Measurements from ENCODE around the gene PGRMC2.
A peak's percentile ranks its signal among the peaks of the same experiment; 100 is the strongest.

The PGRMC2 gene

GRCh38 chr4:128287141-128287870, at the start of gene PGRMC2:
Gene PGRMC2 (minus strand): TSS chr4:128287813. CDS start chr4:128287790, 23 bp downstream.
- Mint-ChIP-seq H3K4me1 (ENCODE audit: low read depth) (peaks cover 31% of the 10 kb centered on the region), H3K4me3 (peak within 1 kb of the TSS; percentile 84), H3K27ac (peak within 1 kb of the TSS; percentile 93), H3K27me3 (ENCODE audit: low read depth) (no peaks in the 10 kb centered on the region), H3K9me3 (no peaks in the 10 kb centered on the region), H3K36me3 (ENCODE audit: low read depth) (peaks cover 24% of the 10 kb centered on the region)
- DNase-seq (ENCODE audit: low spot score) = no peak

- Mint-ChIP-seq H3K4me3 (no peak overlapping the region), H3K9me3 (no peaks in the 10 kb centered on the region), H3K27me3 (ENCODE audit: low read depth) (no peaks in the 10 kb centered on the region), H3K27ac (no peak overlapping the region), H3K4me1 (ENCODE audit: low read depth) (no peaks in the 10 kb centered on the region), H3K36me3 (ENCODE audit: low read depth) (no peaks in the 10 kb centered on the region)
- no peak for DNase-seq (ENCODE audit: low spot score)
Measured at GRCh38 chr4:128335541-128335940, 47.9 kb upstream of the PGRMC2 start.

- H3K27me3 Mint-ChIP-seq (ENCODE audit: low read depth) = no peaks in the 10 kb centered on the region
- no peaks in the 10 kb centered on the region for H3K9me3 Mint-ChIP-seq
- H3K36me3 Mint-ChIP-seq (ENCODE audit: low read depth) = no peaks in the 10 kb centered on the region
- no peaks in the 10 kb centered on the region for H3K4me1 Mint-ChIP-seq (ENCODE audit: low read depth)
- H3K4me3 Mint-ChIP-seq = no peak overlapping the region
- H3K27ac Mint-ChIP-seq = no peak overlapping the region
- no peak for DNase-seq (ENCODE audit: low spot score)
Measured at GRCh38 chr4:128334256-128334655, 46.6 kb upstream of the PGRMC2 start.

GRCh38 chr4:128333309-128334018, 45.9 kb upstream of the PGRMC2 start:
- no peaks in the 10 kb centered on the region for H3K27me3 Mint-ChIP-seq (ENCODE audit: low read depth)
- no peaks in the 10 kb centered on the region for H3K9me3 Mint-ChIP-seq
- H3K27ac Mint-ChIP-seq = no peak overlapping the region
- no peak overlapping the region for H3K4me3 Mint-ChIP-seq
- no peaks in the 10 kb centered on the region for H3K36me3 Mint-ChIP-seq (ENCODE audit: low read depth)
- DNase-seq (ENCODE audit: low spot score) = no peak
- H3K4me1 Mint-ChIP-seq (ENCODE audit: low read depth) = no peaks in the 10 kb centered on the region

- Mint-ChIP-seq H3K27me3 (ENCODE audit: low read depth) (no peaks in the 10 kb centered on the region), H3K27ac (no peak overlapping the region), H3K36me3 (ENCODE audit: low read depth) (no peaks in the 10 kb centered on the region), H3K4me1 (ENCODE audit: low read depth) (no peaks in the 10 kb centered on the region), H3K9me3 (no peaks in the 10 kb centered on the region), H3K4me3 (no peak overlapping the region)
- no peak for DNase-seq (ENCODE audit: low spot score)
Measured at GRCh38 chr4:128332081-128332480, 44.5 kb upstream of the PGRMC2 start.

GRCh38 chr4:128329638-128330037, 42.0 kb upstream of the PGRMC2 start:
- H3K4me1 Mint-ChIP-seq (ENCODE audit: low read depth) = no peaks in the 10 kb centered on the region
- DNase-seq (ENCODE audit: low spot score) = no peak
- H3K4me3 Mint-ChIP-seq = no peak overlapping the region
- no peaks in the 10 kb centered on the region for H3K9me3 Mint-ChIP-seq
- H3K27ac Mint-ChIP-seq = no peak overlapping the region
- H3K36me3 Mint-ChIP-seq (ENCODE audit: low read depth) = no peaks in the 10 kb centered on the region
- no peaks in the 10 kb centered on the region for H3K27me3 Mint-ChIP-seq (ENCODE audit: low read depth)

GRCh38 chr4:128328106-128328505, 40.5 kb upstream of the PGRMC2 start:
- Mint-ChIP-seq H3K4me3 (no peak overlapping the region), H3K36me3 (ENCODE audit: low read depth) (no peaks in the 10 kb centered on the region), H3K4me1 (ENCODE audit: low read depth) (no peaks in the 10 kb centered on the region), H3K27ac (no peak overlapping the region), H3K9me3 (no peaks in the 10 kb centered on the region), H3K27me3 (ENCODE audit: low read depth) (no peaks in the 10 kb centered on the region)
- no peak for DNase-seq (ENCODE audit: low spot score)

GRCh38 chr4:128323401-128323800, 35.8 kb upstream of the PGRMC2 start:
- Mint-ChIP-seq H3K9me3 (no peaks in the 10 kb centered on the region), H3K27me3 (ENCODE audit: low read depth) (no peaks in the 10 kb centered on the region), H3K27ac (no peak overlapping the region), H3K36me3 (ENCODE audit: low read depth) (no peaks in the 10 kb centered on the region), H3K4me1 (ENCODE audit: low read depth) (no peaks in the 10 kb centered on the region), H3K4me3 (no peak overlapping the region)
- no peak for DNase-seq (ENCODE audit: low spot score)

- no peak overlapping the region for H3K4me3 Mint-ChIP-seq
- no peaks in the 10 kb centered on the region for H3K9me3 Mint-ChIP-seq
- no peaks in the 10 kb centered on the region for H3K27me3 Mint-ChIP-seq (ENCODE audit: low read depth)
- H3K27ac Mint-ChIP-seq = no peak overlapping the region
- DNase-seq (ENCODE audit: low spot score) = no peak
- H3K36me3 Mint-ChIP-seq (ENCODE audit: low read depth) = no peaks in the 10 kb centered on the region
- H3K4me1 Mint-ChIP-seq (ENCODE audit: low read depth) = no peaks in the 10 kb centered on the region
Measured at GRCh38 chr4:128322986-128323385, 35.4 kb upstream of the PGRMC2 start.

- no peak for DNase-seq (ENCODE audit: low spot score)
- H3K36me3 Mint-ChIP-seq (ENCODE audit: low read depth) = no peaks in the 10 kb centered on the region
- no peak overlapping the region for H3K4me3 Mint-ChIP-seq
- no peak overlapping the region for H3K27ac Mint-ChIP-seq
- H3K27me3 Mint-ChIP-seq (ENCODE audit: low read depth) = no peaks in the 10 kb centered on the region
- no peaks in the 10 kb centered on the region for H3K9me3 Mint-ChIP-seq
- H3K4me1 Mint-ChIP-seq (ENCODE audit: low read depth) = no peaks in the 10 kb centered on the region
Measured at GRCh38 chr4:128322311-128322710, 34.7 kb upstream of the PGRMC2 start.

- H3K4me3 Mint-ChIP-seq = no peak overlapping the region
- H3K36me3 Mint-ChIP-seq (ENCODE audit: low read depth) = no peaks in the 10 kb centered on the region
- H3K4me1 Mint-ChIP-seq (ENCODE audit: low read depth) = no peaks in the 10 kb centered on the region
- no peak for DNase-seq (ENCODE audit: low spot score)
- H3K27me3 Mint-ChIP-seq (ENCODE audit: low read depth) = no peaks in the 10 kb centered on the region
- H3K27ac Mint-ChIP-seq = no peak overlapping the region
- no peaks in the 10 kb centered on the region for H3K9me3 Mint-ChIP-seq
Measured at GRCh38 chr4:128320656-128321055, 33.0 kb upstream of the PGRMC2 start.

- no peaks in the 10 kb centered on the region for H3K4me1 Mint-ChIP-seq (ENCODE audit: low read depth)
- H3K27ac Mint-ChIP-seq = no peak overlapping the region
- no peaks in the 10 kb centered on the region for H3K9me3 Mint-ChIP-seq
- no peaks in the 10 kb centered on the region for H3K27me3 Mint-ChIP-seq (ENCODE audit: low read depth)
- no peaks in the 10 kb centered on the region for H3K36me3 Mint-ChIP-seq (ENCODE audit: low read depth)
- H3K4me3 Mint-ChIP-seq = no peak overlapping the region
- DNase-seq (ENCODE audit: low spot score) = no peak
Measured at GRCh38 chr4:128315756-128316520, 28.3 kb upstream of the PGRMC2 start.

- no peaks in the 10 kb centered on the region for H3K36me3 Mint-ChIP-seq (ENCODE audit: low read depth)
- no peak for DNase-seq (ENCODE audit: low spot score)
Measured at GRCh38 chr4:128311659-128312403, 24.2 kb upstream of the PGRMC2 start.

More at GRCh38 chr4:128311659-128312403, 24.2 kb upstream of the PGRMC2 start:
- H3K9me3 Mint-ChIP-seq = no peaks in the 10 kb centered on the region
- no peak overlapping the region for H3K27ac Mint-ChIP-seq
- H3K4me3 Mint-ChIP-seq = no peak overlapping the region
- H3K27me3 Mint-ChIP-seq (ENCODE audit: low read depth) = no peaks in the 10 kb centered on the region
- peaks cover 3% of the 10 kb centered on the region for H3K4me1 Mint-ChIP-seq (ENCODE audit: low read depth)

Measured in T-helper 2 cell treated with Interferon-gamma antibody and Interleukin-4, amounts not matched to agents 5 μg/mL and 100 μg/mL, for 36 hours (primary cell).